AG04450 (cell line): ENCODE data around the gene DGKH. TPM values are rescaled to one million over a fixed set of nuclear protein-coding genes. Genes with fewer than 3 reads are reported as not detected.
"Not testable (repeated sequence)": the region's sequence is repeated elsewhere in the genome, so short reads cannot be mapped to it uniquely, and the experiment has no call there.

Experiments
- CTCF ChIA-PET: fragments of 300-600, 350-600 bp; formaldehyde crosslinking; extraction: SDS; loops from one replicate; lab custom pipeline; 2022; ENCODE audit warnings: antibody characterized with exemption, inconsistent platforms; lab: Charles Lee
- POLR2A ChIA-PET: fragments of 350-600 bp; formaldehyde crosslinking; extraction: SDS; loops from one replicate; lab custom pipeline; 2021; ENCODE audit warnings: antibody characterized with exemption, inconsistent platforms; lab: Yijun Ruan, JAX
- DNase-seq: peaks from one replicate; pipeline ENCODE4 v3.0.0-alpha.2; 2011; ENCODE audit warnings: low read depth, low spot score
- H3K27ac ChIP-seq: one replicate; pipeline ENCODE4 v1.5.1; 2012; ENCODE audit warnings: low read depth, low read length, control low read depth
- H3K27me3 ChIP-seq: one replicate; pipeline ENCODE4 v1.6.0; 2012; ENCODE audit warnings: low read length; ENCODE audit not compliant: control insufficient read depth, insufficient read depth
- H3K4me3 ChIP-seq: 2 replicates; pipeline ENCODE4 v1.5.1; 2011; ENCODE audit warnings: mild to moderate bottlenecking, low read depth, low read length, control low read depth
- H3K9me3 ChIP-seq: 2 replicates; pipeline ENCODE4 v1.5.1; 2012; ENCODE audit warnings: low read length; ENCODE audit not compliant: control insufficient read depth, insufficient read depth
- CTCF ChIP-seq: IDR thresholded peaks from 2 replicates; pipeline ENCODE4 v1.5.1; 2011; ENCODE audit warnings: low read depth, low read length, control low read depth, inconsistent platforms
- polyA plus RNA-seq: library from polyadenylated mRNA; depleted of rRNA; stranded (reverse); fragments of >200 nt; gene quantifications from 2 replicates; pipeline ENCODE4 v1.2.3, GENCODE V29; 2011

The DGKH gene
- polyA plus RNA-seq, 1 experiment: 4.3 TPM

- H3K4me3 ChIP-seq: no peak overlapping the region
- CTCF ChIA-PET: no interaction called here
- no peak overlapping the region for H3K27ac ChIP-seq
- H3K9me3 ChIP-seq: no peaks in the 10 kb centered on the region
- no peak for TF ChIP-seq CTCF
- no peaks in the 10 kb centered on the region for H3K27me3 ChIP-seq
- DNase-seq: no peak
- POLR2A ChIA-PET: no interaction called here
Observed at GRCh38 chr13:42152495-42152894, 104.0 kb downstream of the DGKH start.

GRCh38 chr13:42153199-42154113, 105.0 kb downstream of the DGKH start:
- Histone ChIP-seq H3K9me3 (no peaks in the 10 kb centered on the region), H3K27me3 (no peaks in the 10 kb centered on the region), H3K4me3 (no peak overlapping the region), H3K27ac (no peak overlapping the region)
- DNase-seq: no peak
- ChIA-PET POLR2A (no interaction called here), CTCF (no interaction called here)
- no peak for TF ChIP-seq CTCF

- DNase-seq: no peak
- TF ChIP-seq CTCF: no peak
- Histone ChIP-seq H3K27me3 (no peaks in the 10 kb centered on the region), H3K9me3 (no peaks in the 10 kb centered on the region), H3K4me3 (no peak overlapping the region), H3K27ac (no peak overlapping the region)
- CTCF ChIA-PET: no interaction called here
- POLR2A ChIA-PET: no interaction called here
Observed at GRCh38 chr13:42155251-42155650, 106.8 kb downstream of the DGKH start.

GRCh38 chr13:42163338-42163737, 114.9 kb downstream of the DGKH start:
- CTCF ChIA-PET, DNase-seq, H3K4me3 ChIP-seq, H3K9me3 ChIP-seq, H3K27ac ChIP-seq, POLR2A ChIA-PET, H3K27me3 ChIP-seq: not testable (repeated sequence)

- H3K27me3 ChIP-seq, POLR2A ChIA-PET, H3K27ac ChIP-seq, H3K4me3 ChIP-seq, CTCF ChIA-PET, H3K9me3 ChIP-seq, DNase-seq: not testable (repeated sequence)
Observed at GRCh38 chr13:42163910-42164309, 115.5 kb downstream of the DGKH start.

GRCh38 chr13:42164557-42165125, 116.2 kb downstream of the DGKH start:
- ChIA-PET CTCF (no interaction called here), POLR2A (no interaction called here)
- DNase-seq: no peak
- H3K9me3 ChIP-seq: no peaks in the 10 kb centered on the region
- no peak overlapping the region for H3K27ac ChIP-seq
- H3K27me3 ChIP-seq: no peaks in the 10 kb centered on the region
- no peak for TF ChIP-seq CTCF
- no peak overlapping the region for H3K4me3 ChIP-seq
